ENCODE results near the gene QDPR. TPM values are rescaled to one million over a fixed set of nuclear protein-coding genes. Genes with fewer than 3 reads are reported as not detected.

Gene QDPR
- total and polyA plus RNA-seq, 9 of the 15 experiments (the other 6 are each of a cell fraction or from before 2014, with no cell fraction given): 5.7 to 29.7 (median 17.2) TPM

DNA sequence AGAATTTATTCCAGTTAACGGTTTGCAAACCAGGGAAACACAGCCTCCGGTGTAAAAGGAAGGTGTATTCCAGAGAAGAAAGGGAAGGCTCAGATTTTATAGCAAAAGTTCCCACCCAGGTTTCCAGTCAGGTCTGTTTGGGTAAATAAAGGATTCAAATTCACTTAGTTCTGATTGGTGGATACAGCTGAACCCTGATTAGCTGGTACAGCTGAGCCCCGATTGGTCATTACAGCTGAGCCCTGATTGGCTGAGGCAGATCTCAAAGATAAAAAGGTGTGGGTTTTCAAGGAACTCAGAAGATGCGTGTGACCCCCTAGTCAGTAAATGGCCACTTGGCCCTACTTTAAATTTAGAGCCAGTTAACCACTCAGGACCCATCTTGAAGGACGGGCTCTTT lies 9.7 kb upstream of the QDPR start:
- 2% methylated on average over 5 of the region's 5 CpGs for WGBS (ENCODE audit: insufficient coverage, low coverage, missing lambda C conversion rate)

DNA sequence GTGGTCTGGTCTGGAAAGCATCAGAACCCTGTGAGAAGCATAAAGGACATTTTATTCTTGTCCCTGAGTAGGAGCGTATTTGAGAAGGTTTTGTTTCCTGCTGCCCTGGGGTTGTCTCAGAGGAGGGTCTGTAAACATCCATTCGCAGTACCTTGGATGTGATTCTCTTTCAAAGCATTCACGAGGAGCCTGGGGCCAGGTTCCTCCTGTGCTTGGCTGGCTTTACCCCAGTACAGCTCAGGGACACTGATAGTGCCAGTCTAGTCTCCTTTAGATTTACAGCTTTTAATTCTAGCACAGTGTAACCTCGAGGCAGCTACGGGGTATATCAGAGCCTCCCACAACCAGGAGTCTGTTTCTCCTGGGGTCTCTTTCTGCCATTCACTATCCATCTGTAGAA lies 5.8 kb upstream of the QDPR start:
- Histone ChIP-seq H3K4me3 (no peak overlapping the region), H4K20me1 (replicated peaks; ENCODE audit: control insufficient read depth, insufficient read depth, low read length) (no peaks in the 10 kb centered on the region), H3K79me2 (ENCODE audit: control insufficient read depth, insufficient read depth, low read length) (no peaks in the 10 kb centered on the region), H3K27me3 (ENCODE audit: control insufficient read depth in 2 of 2, insufficient read depth in 2 of 2, low read length in 2 of 2) (peaks cover 16 to 23% of the 10 kb centered on the region in 2 experiments; a peak in 4 of 5 replicates), H3K4me2 (ENCODE audit: insufficient read depth, low read length) (no peak overlapping the region), H2AFZ (ENCODE audit: low read depth, low read length) (no peak overlapping the region), H3K9ac (ENCODE audit: insufficient read depth in 1 of 2, low read depth in 2 of 2, low read length in 2 of 2) (no peak overlapping the region), H3K4me1 (replicated peaks in 1 of 2; ENCODE audit: control insufficient read depth in 2 of 2, insufficient read depth in 2 of 2, low read length in 2 of 2) (peaks cover 0 to 3% of the 10 kb centered on the region in 2 experiments; a peak in 2 of 5 replicates), H3K9me1 (ENCODE audit: control insufficient read depth, insufficient read depth, low read length) (no peaks in the 10 kb centered on the region), H3K9me3 (replicated peaks; ENCODE audit: control insufficient read depth, insufficient read depth, low read depth, low read length) (no peaks in the 10 kb centered on the region), H3K36me3 (ENCODE audit: control insufficient read depth, insufficient read depth, low read length) (no peaks in the 10 kb centered on the region; the same call in 2 of the 3 replicates), H3K27ac (ENCODE audit: extremely low read depth, low read depth, low read length) (no peak overlapping the region)
- no peak for DNase-seq (ENCODE audit: extremely low read depth in 1 of 4, low spot score in 3 of 4)
- intact Hi-C loops (cut with micrococcal nuclease) (no loop called here), in situ Hi-C loops (cut with MboI) (no loop called here)
- FAIRE-seq: no peak
- ChIA-PET POLR2A (interaction anchor here (0.6 kb wide), 1 partner anchor 26 kb away, joined by 3 read pairs; no protein-coding TSS in a partner anchor), CTCF (ENCODE audit: low intra/inter-chr PET ratio) (no interaction called here)
- BruUV-seq (replicated peaks): no TSS peak
- ATAC-seq: no peak
- 0% methylated on average over 5 of the region's 5 CpGs for WGBS (ENCODE audit: insufficient coverage, low coverage, missing lambda C conversion rate)
- TF ChIP-seq MCM7 (IDR thresholded peaks at IDR 0.05) (no peak), KHSRP (IDR thresholded peaks at IDR 0.05) (no peak), PHB (CRISPR knock-in tag; IDR thresholded peaks at IDR 0.05) (no peak), FOXP1 (CRISPR knock-in tag; IDR thresholded peaks at IDR 0.05) (no peak), POLR3A (IDR thresholded peaks at IDR 0.05; ENCODE audit: borderline replicate concordance, extremely low read depth, insufficient read depth, insufficient read length) (no peak), RBM22 (IDR thresholded peaks at IDR 0.05; ENCODE audit: low read depth, low read length, poor library complexity, severe bottlenecking) (no peak), GTF2A2 (tag; IDR thresholded peaks at IDR 0.05) (no peak)
- TF ChIP-seq, protein P1, sequence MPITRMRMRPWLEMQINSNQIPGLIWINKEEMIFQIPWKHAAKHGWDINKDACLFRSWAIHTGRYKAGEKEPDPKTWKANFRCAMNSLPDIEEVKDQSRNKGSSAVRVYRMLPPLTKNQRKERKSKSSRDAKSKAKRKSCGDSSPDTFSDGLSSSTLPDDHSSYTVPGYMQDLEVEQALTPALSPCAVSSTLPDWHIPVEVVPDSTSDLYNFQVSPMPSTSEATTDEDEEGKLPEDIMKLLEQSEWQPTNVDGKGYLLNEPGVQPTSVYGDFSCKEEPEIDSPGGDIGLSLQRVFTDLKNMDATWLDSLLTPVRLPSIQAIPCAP (CRISPR knock-in tag; IDR thresholded peaks at IDR 0.05; ENCODE audit: borderline replicate concordance): no peak
- TF ChIP-seq, protein P2, sequence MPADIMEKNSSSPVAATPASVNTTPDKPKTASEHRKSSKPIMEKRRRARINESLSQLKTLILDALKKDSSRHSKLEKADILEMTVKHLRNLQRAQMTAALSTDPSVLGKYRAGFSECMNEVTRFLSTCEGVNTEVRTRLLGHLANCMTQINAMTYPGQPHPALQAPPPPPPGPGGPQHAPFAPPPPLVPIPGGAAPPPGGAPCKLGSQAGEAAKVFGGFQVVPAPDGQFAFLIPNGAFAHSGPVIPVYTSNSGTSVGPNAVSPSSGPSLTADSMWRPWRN (IDR thresholded peaks at IDR 0.05; ENCODE audit: low read depth): no peak
- TF ChIP-seq, protein P3, sequence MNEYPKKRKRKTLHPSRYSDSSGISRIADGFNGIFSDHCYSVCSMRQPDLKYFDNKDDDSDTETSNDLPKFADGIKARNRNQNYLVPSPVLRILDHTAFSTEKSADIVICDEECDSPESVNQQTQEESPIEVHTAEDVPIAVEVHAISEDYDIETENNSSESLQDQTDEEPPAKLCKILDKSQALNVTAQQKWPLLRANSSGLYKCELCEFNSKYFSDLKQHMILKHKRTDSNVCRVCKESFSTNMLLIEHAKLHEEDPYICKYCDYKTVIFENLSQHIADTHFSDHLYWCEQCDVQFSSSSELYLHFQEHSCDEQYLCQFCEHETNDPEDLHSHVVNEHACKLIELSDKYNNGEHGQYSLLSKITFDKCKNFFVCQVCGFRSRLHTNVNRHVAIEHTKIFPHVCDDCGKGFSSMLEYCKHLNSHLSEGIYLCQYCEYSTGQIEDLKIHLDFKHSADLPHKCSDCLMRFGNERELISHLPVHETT (CRISPR knock-in tag; conservative IDR thresholded peaks at IDR 0.05 in 1 of 2, IDR thresholded peaks at IDR 0.05 in 1 of 2): no peak

More for the DNA sequence above, 9.7 kb upstream of the QDPR start:
- POLR2A ChIA-PET: interaction anchor here (0.6 to 0.9 kb wide), 3 partner anchors 9 to 280 kb away, joined by 3 to 5 read pairs (median 3); no protein-coding TSS in a partner anchor
- H3K9ac ChIP-seq (ENCODE audit: insufficient read depth in 1 of 2, low read depth in 2 of 2, low read length in 2 of 2): no peak overlapping the region
- no peaks in the 10 kb centered on the region for H3K9me3 ChIP-seq (replicated peaks; ENCODE audit: control insufficient read depth, insufficient read depth, low read depth, low read length)
- intact Hi-C loops (cut with micrococcal nuclease) (no loop called here), in situ Hi-C loops (cut with MboI) (no loop called here)
- H4K20me1 ChIP-seq (replicated peaks; ENCODE audit: control insufficient read depth, insufficient read depth, low read length): no peaks in the 10 kb centered on the region
- no peaks in the 10 kb centered on the region for H3K36me3 ChIP-seq (ENCODE audit: control insufficient read depth, insufficient read depth, low read length)
- no peak overlapping the region for H3K27ac ChIP-seq (ENCODE audit: extremely low read depth, low read depth, low read length)
- no peaks in the 10 kb centered on the region for H3K9me1 ChIP-seq (ENCODE audit: control insufficient read depth, insufficient read depth, low read length)
- H3K27me3 ChIP-seq (ENCODE audit: control insufficient read depth in 2 of 2, insufficient read depth in 2 of 2, low read length in 2 of 2): peaks cover 12 to 26% of the 10 kb centered on the region in 2 experiments; a peak in 4 of 5 replicates
- H3K4me2 ChIP-seq (ENCODE audit: insufficient read depth, low read length): no peak overlapping the region
- ATAC-seq (peak; percentile 62), FAIRE-seq (no peak), DNase-seq (ENCODE audit: extremely low read depth in 1 of 4, low spot score in 3 of 4) (peak in 2 of 4 experiments; percentile 23 to 61)
- no TSS peak for BruUV-seq (replicated peaks)
- CTCF ChIA-PET (ENCODE audit: low intra/inter-chr PET ratio): no interaction called here
- no peak for TF ChIP-seq CREM (IDR thresholded peaks at IDR 0.05; ENCODE audit: low read depth)
- no peak for TF ChIP-seq HSF4 (CRISPR knock-in tag; IDR thresholded peaks at IDR 0.05; ENCODE audit: borderline replicate concordance)
- TF ChIP-seq NFYB (IDR thresholded peaks at IDR 0.05; ENCODE audit: extremely low read depth, insufficient read length): peak; percentile 51
- 0 out of 5 replicates have a peak, but pooled peaks cover 0 to under 1% of the 10 kb centered on the region in 2 experiments for H3K4me1 ChIP-seq (replicated peaks in 1 of 2; ENCODE audit: control insufficient read depth in 2 of 2, insufficient read depth in 2 of 2, low read length in 2 of 2)
- no peak overlapping the region for H2AFZ ChIP-seq (ENCODE audit: low read depth, low read length)
- no peak overlapping the region for H3K4me3 ChIP-seq
- no peaks in the 10 kb centered on the region for H3K79me2 ChIP-seq (ENCODE audit: control insufficient read depth, insufficient read depth, low read length)

All from K562 (cell line).